Smooth muscle cell (in vitro differentiated cells): ENCODE data around the gene CCR1. TPM values are rescaled to one million over a fixed set of nuclear protein-coding genes. Genes with fewer than 3 reads are reported as not detected.

Experiments
- DNase-seq: peaks from one replicate; lab custom pipeline; 2025; ENCODE audit not compliant: unreplicated experiment; lab: John Stamatoyannopoulos, UW
- H2AFZ ChIP-seq: fragments of 200-600 bp; sonication (generic); 2 replicates; pipeline ENCODE4 v1.6.0; 2016; ENCODE audit warnings: antibody characterized with exemption, low read depth, mild to moderate bottlenecking
- H3F3A ChIP-seq: fragments of 200-600 bp; sonication (generic); 2 replicates; pipeline ENCODE4 v1.6.0; 2017; ENCODE audit warnings: antibody characterized with exemption, low read depth
- H3K27ac ChIP-seq: fragments of 200-600 bp; sonication (generic); 2 replicates; pipeline ENCODE4 v1.5.1; 2016; ENCODE audit warnings: low read depth, mild to moderate bottlenecking
- H3K27me3 ChIP-seq: fragments of 200-600 bp; sonication (generic); 2 replicates; pipeline ENCODE4 v1.6.1; 2016; ENCODE audit warnings: low read depth, mild to moderate bottlenecking
- H3K36me3 ChIP-seq: fragments of 200-600 bp; sonication (generic); 2 replicates; pipeline ENCODE4 v1.5.1; 2016; ENCODE audit warnings: low read depth
- H3K4me1 ChIP-seq: fragments of 200-600 bp; sonication (generic); 2 replicates; pipeline ENCODE4 v1.5.1; 2016; ENCODE audit warnings: low read depth
- H3K4me2 ChIP-seq: fragments of 200-600 bp; sonication (generic); 2 replicates; pipeline ENCODE4 v1.6.0; 2016; ENCODE audit warnings: mild to moderate bottlenecking
- H3K4me3 ChIP-seq: fragments of 200-600 bp; sonication (generic); 2 replicates; pipeline ENCODE4 v1.5.1; 2016; ENCODE audit warnings: mild to moderate bottlenecking
- H3K79me2 ChIP-seq: fragments of 200-600 bp; sonication (generic); 2 replicates; pipeline ENCODE4 v1.6.0; 2016; ENCODE audit warnings: low read depth, mild to moderate bottlenecking
- H3K9ac ChIP-seq: fragments of 200-600 bp; sonication (generic); 2 replicates; pipeline ENCODE4 v1.6.0; 2016; ENCODE audit warnings: low read depth
- H3K9me3 ChIP-seq: fragments of 200-600 bp; sonication (generic); replicated peaks from 2 replicates; pipeline ENCODE4 v1.5.1; 2016; ENCODE audit warnings: low read depth
- H4K20me1 ChIP-seq: fragments of 200-600 bp; sonication (generic); 2 replicates; pipeline ENCODE4 v1.6.0; 2016; ENCODE audit warnings: low read depth
- WGBS: methylation state at CpG from one replicate; pipeline ENCODE4 v1.1.7; 2016; ENCODE audit warnings: low lambda C conversion rate; 5-methylcytosine and 5-hydroxymethylcytosine counted together
- polyA plus RNA-seq: library from polyadenylated mRNA; unstranded; fragments of >200 nt; fragmentation: Nextera tagmentation; extraction: Ambion mirVana; gene quantifications from 2 replicates; pipeline ENCODE4 v1.2.1, GENCODE V29; 2016
- total RNA-seq: library from RNA; depleted of rRNA; stranded (reverse); fragments of >200 nt; gene quantifications from 2 replicates; pipeline ENCODE4 v1.2.3, GENCODE V29; 2014
- TF ChIP-seq, protein P1 (sequence below): fragments of 200-600 bp; sonication (generic); IDR thresholded peaks from 2 replicates; pipeline ENCODE4 v1.5.1; 2017; ENCODE audit warnings: borderline replicate concordance, mild to moderate bottlenecking, antibody characterized with exemption; ENCODE audit not compliant: insufficient read depth, poor library complexity, severe bottlenecking

The CCR1 gene
- total and polyA plus RNA-seq, 2 experiments from 2014 or later, result 0.19 TPM; not detected in 1

DNA sequence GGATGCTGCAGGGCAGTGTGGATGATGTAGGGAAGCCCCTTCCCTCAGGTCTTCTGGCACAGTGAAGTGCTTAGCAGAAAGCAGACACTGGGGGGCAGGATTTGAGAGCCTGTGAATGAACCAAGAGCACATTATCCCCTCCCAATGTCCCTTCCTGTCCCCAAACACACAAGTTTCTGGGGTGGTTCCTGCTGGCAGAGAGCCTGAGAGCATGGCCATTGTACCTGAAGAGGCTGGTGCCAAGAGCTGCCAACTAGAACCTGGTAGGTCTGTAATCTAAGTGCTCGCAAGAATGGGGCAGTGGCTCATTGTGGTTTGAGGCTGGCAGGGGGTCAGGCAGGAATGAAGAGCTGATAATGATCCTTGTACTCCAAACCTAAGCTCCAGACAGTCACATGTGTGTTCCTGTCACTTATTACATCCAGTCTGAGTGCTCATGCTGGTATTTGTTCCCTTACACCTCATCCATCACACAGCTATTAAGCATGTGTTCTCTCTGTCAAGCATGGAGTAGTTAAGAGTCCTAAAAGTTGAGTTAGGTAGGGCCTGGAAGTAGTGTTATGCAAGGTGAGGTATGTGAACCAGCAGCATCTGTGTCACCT, 6.7 kb upstream of the CCR1 start:
- H3K4me2 ChIP-seq, result no peak overlapping the region
- H3K4me1 ChIP-seq, result no peaks in the 10 kb centered on the region
- no peak overlapping the region for H2AFZ ChIP-seq
- no peak overlapping the region for H3K9ac ChIP-seq
- H3K36me3 ChIP-seq, result no peaks in the 10 kb centered on the region
- H3K79me2 ChIP-seq, result no peaks in the 10 kb centered on the region
- H4K20me1 ChIP-seq, result no peaks in the 10 kb centered on the region
- TF ChIP-seq, protein P1, sequence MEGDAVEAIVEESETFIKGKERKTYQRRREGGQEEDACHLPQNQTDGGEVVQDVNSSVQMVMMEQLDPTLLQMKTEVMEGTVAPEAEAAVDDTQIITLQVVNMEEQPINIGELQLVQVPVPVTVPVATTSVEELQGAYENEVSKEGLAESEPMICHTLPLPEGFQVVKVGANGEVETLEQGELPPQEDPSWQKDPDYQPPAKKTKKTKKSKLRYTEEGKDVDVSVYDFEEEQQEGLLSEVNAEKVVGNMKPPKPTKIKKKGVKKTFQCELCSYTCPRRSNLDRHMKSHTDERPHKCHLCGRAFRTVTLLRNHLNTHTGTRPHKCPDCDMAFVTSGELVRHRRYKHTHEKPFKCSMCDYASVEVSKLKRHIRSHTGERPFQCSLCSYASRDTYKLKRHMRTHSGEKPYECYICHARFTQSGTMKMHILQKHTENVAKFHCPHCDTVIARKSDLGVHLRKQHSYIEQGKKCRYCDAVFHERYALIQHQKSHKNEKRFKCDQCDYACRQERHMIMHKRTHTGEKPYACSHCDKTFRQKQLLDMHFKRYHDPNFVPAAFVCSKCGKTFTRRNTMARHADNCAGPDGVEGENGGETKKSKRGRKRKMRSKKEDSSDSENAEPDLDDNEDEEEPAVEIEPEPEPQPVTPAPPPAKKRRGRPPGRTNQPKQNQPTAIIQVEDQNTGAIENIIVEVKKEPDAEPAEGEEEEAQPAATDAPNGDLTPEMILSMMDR, result peak; percentile 23
- DNase-seq, result no peak
- no peaks in the 10 kb centered on the region for H3F3A ChIP-seq
- peaks cover 6% of the 10 kb centered on the region for H3K27me3 ChIP-seq
- 73% methylated on average over 1 of the region's 1 CpG for WGBS
- H3K9me3 ChIP-seq, result no peaks in the 10 kb centered on the region
- H3K4me3 ChIP-seq, result no peak overlapping the region
- no peak overlapping the region for H3K27ac ChIP-seq

DNA sequence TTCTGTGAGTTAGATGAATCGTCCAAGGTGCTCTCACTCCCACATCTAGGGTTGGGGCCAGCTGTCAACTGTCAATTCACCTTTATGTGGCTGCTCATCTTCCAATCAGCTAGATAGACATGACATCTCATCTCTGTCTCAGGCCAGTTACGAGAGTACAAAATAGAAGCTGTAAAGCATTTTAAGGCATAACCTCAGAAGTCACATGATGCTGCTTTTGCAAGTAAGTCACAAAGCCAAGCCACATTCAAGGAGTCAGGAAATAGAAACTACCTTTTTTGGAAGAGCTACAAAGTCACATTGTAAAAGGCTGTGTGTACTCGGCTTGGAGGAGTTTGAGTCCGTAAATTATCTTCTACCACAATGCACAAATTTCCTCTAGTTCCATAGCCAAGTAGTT, 5.1 kb upstream of the CCR1 start:
- Histone ChIP-seq H3K36me3 (no peaks in the 10 kb centered on the region), H3K4me3 (no peak overlapping the region), H2AFZ (peak overlapping the region; percentile 26), H3K9ac (no peak overlapping the region), H3K4me1 (no peaks in the 10 kb centered on the region), H3K27me3 (peaks cover 6% of the 10 kb centered on the region), H3K4me2 (peak overlapping the region; percentile 18), H3F3A (no peaks in the 10 kb centered on the region), H3K27ac (no peak overlapping the region), H3K9me3 (no peaks in the 10 kb centered on the region), H3K79me2 (no peaks in the 10 kb centered on the region), H4K20me1 (no peaks in the 10 kb centered on the region)
- TF ChIP-seq, protein P1, result no peak
- no peak for DNase-seq
- 78% methylated on average over 4 of the region's 4 CpGs for WGBS

GRCh38 chr3:46212101-46212500, 4.0 kb upstream of the CCR1 start:
- H3K79me2 ChIP-seq, result no peaks in the 10 kb centered on the region
- H3K27me3 ChIP-seq, result peaks cover 6% of the 10 kb centered on the region
- H3K27ac ChIP-seq, result no peak overlapping the region
- H3K9me3 ChIP-seq, result no peaks in the 10 kb centered on the region
- no peak for DNase-seq
- no peak overlapping the region for H3K4me3 ChIP-seq
- no peak overlapping the region for H2AFZ ChIP-seq
- no peak overlapping the region for H3K4me2 ChIP-seq
- TF ChIP-seq, protein P1, result no peak
- H3K36me3 ChIP-seq, result no peaks in the 10 kb centered on the region
- H3F3A ChIP-seq, result no peaks in the 10 kb centered on the region
- no peaks in the 10 kb centered on the region for H4K20me1 ChIP-seq
- no peak overlapping the region for H3K9ac ChIP-seq
- WGBS, result 78% methylated on average over 6 of the region's 6 CpGs
- no peaks in the 10 kb centered on the region for H3K4me1 ChIP-seq
